Muscle of leg (tissue), 11 donors: ENCODE measurements around the gene SPCS2. TPM values are rescaled to one million over a fixed set of nuclear protein-coding genes. Genes with fewer than 3 reads are reported as not detected.

Source experiments
- DNase-seq: peaks from one replicate; pipeline ENCODE4 v3.0.0; 2013
- H3K27ac ChIP-seq: one replicate; pipeline ENCODE4 v1.5.1; 2013; ENCODE audit warnings: mild to moderate bottlenecking, low read length, control low read depth
- H3K27me3 ChIP-seq: one replicate; pipeline ENCODE4 v1.6.1; 2013; ENCODE audit warnings: low read length; ENCODE audit not compliant: control insufficient read depth, insufficient read depth
- H3K36me3 ChIP-seq: one replicate; pipeline ENCODE4 v1.6.1; 2013; ENCODE audit warnings: low read length; ENCODE audit not compliant: control insufficient read depth, insufficient read depth
- H3K4me1 ChIP-seq: one replicate; pipeline ENCODE4 v1.6.1; 2013; ENCODE audit warnings: low read length; ENCODE audit not compliant: control insufficient read depth, insufficient read depth
- H3K4me3 ChIP-seq: one replicate; pipeline ENCODE4 v1.5.1; 2013; ENCODE audit warnings: low read length, control low read depth
- H3K9me3 ChIP-seq: replicated peaks from 2 replicates; pipeline ENCODE4 v1.6.1; 2013; ENCODE audit warnings: low read depth, low read length; ENCODE audit not compliant: control insufficient read depth
- WGBS: methylation state at CpG from one replicate; pipeline ENCODE4 v1.1.5; 2013; ENCODE audit warnings: missing lambda C conversion rate; ENCODE audit not compliant: insufficient coverage; 5-methylcytosine and 5-hydroxymethylcytosine counted together
- polyA plus RNA-seq, 8 donors: library from polyadenylated mRNA; unstranded; fragments of 120-200 nt; gene quantifications; one replicate each; pipeline versions ENCODE4 v1.2.1 to v1.2.3, GENCODE V29; 2013; ENCODE audit warnings: inconsistent platforms in 1 of 8, low replicate concordance in 1 of 8; ENCODE audit not compliant: insufficient read length in 8 of 8, insufficient read depth in 1 of 8
- total RNA-seq: library from RNA; stranded (reverse); fragments of 120-200 nt; gene quantifications from one replicate; pipeline ENCODE4 v1.2.4, GENCODE V29; 2013

SPCS2 gene
- total and polyA plus RNA-seq, 9 donors: 17.7 to 144 (median 107) TPM

DNA sequence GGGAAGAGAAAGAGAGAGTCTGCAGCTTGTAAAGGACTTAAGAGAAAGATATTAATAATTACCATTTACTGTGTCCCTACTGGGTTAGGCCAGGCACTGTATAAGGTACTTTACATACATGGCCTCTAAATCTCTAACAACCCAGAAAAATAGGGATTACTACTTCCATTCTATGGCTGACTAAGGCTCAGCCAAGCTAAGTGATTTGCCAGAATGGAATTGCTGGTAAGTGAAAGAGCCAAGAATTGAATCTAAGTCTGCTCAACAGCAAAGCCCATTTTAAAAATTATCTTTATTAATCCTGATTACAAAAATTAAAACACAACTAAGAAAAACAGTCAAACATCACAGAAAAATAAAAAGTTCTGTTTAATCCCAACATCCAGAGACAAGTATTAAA lies 21.6 kb upstream of the SPCS2 start:
- Histone ChIP-seq H3K4me1 (no peaks in the 10 kb centered on the region), H3K36me3 (peaks cover 17% of the 10 kb centered on the region), H3K4me3 (no peak overlapping the region), H3K27ac (no peak overlapping the region), H3K9me3 (no peaks in the 10 kb centered on the region), H3K27me3 (no peaks in the 10 kb centered on the region)
- peak; percentile 14 for DNase-seq

DNA sequence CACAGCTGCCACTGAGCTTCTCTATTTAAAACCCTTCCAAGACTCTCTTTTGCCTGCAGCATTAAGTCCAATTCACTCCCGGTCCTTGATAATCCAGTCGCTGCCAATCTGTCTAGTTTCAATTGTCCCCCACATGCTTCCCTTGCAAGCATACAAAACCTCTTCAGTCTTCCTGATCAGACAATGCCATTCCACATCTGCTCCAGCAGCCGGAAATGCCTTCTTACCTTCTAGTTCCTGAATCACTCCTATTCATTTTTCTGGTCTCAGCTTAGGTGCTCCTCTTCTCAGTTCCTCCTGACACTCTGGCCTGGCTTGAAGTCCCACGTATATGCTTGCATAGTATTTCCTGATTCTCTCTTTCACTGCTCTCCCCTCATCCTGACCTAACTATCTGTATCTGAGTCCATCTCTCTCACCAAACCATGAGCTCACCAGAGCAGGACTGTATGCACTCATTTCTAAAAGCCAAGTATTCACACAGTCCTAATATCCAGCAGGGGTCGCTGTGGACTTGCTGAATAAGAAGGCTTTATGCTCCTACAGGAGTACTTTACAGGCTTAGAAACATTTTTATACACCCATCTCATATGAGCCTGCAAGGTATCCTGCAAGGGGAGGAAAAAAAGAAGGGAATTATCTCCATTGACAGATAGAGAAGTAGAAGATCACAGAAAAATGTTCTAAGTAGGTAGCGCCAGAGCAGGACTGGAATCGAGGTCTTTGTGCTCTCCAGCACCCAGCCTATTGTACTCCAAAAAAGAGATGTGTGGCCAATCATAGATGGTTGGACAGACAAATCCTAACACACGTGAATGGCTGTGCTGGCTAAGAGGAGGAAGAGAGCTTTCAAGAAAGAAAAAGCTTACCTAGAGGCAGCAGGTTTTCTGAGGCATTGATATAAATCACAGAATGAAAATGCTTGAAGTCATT lies 19.4 kb upstream of the SPCS2 start:
- Histone ChIP-seq H3K4me1 (no peaks in the 10 kb centered on the region), H3K4me3 (no peak overlapping the region), H3K9me3 (no peaks in the 10 kb centered on the region), H3K36me3 (peaks cover 25% of the 10 kb centered on the region), H3K27ac (no peak overlapping the region), H3K27me3 (no peaks in the 10 kb centered on the region)
- WGBS: 75% methylated on average over 4 of the region's 8 CpGs
- peak; percentile 93 for DNase-seq

GRCh38 chr11:74932169-74932568 lies 16.9 kb upstream of the SPCS2 start:
- H3K36me3 ChIP-seq: peaks cover 42% of the 10 kb centered on the region
- H3K4me1 ChIP-seq: no peaks in the 10 kb centered on the region
- no peak overlapping the region for H3K27ac ChIP-seq
- WGBS: no CpG with 5 or more reads among the region's 5 CpGs
- H3K4me3 ChIP-seq: no peak overlapping the region
- no peaks in the 10 kb centered on the region for H3K27me3 ChIP-seq
- DNase-seq: no peak
- no peaks in the 10 kb centered on the region for H3K9me3 ChIP-seq

DNA sequence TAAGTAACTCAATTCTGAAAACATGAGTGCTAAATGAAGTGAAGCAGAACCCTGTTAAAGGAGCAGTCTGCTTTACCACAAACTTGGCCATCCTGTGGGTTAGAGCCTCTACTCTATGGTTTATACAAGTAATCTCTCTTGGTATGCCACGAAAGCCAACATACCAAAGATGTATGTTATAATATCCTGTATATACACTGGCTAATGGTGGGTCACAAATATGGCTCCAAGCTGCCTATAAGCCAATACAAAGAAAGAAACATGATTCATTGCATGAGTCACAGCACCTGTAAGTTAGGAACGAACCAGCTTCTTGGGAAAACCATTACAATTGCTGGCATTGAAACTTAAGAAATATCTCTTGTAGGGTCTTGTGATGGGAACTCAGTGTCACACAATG lies 16.3 kb upstream of the SPCS2 start:
- H3K27ac ChIP-seq: no peak overlapping the region
- H3K36me3 ChIP-seq: peaks cover 40% of the 10 kb centered on the region
- no peak for DNase-seq
- no peaks in the 10 kb centered on the region for H3K27me3 ChIP-seq
- no peak overlapping the region for H3K4me3 ChIP-seq
- no peaks in the 10 kb centered on the region for H3K4me1 ChIP-seq
- no CpG with 5 or more reads among the region's 2 CpGs for WGBS
- H3K9me3 ChIP-seq: no peaks in the 10 kb centered on the region

DNA sequence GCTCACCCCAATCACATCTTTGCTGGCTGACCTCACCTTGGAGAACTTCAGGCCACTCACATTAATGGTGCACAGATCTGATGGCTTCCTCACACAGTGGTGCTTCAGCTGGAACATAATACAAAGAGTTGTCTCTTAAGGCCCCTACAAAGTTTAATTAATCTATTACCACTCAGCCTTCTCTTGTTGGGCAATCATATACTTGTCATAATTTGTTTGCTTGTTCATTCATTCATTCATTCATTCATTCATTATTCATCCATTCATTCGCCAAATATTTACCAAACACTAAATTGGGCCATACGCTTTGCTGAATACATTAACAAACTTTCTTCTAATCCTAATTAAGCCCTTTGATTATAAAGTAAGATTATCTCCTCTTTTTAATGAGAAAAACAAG lies 15.3 kb upstream of the SPCS2 start:
- Histone ChIP-seq H3K4me3 (no peak overlapping the region), H3K27me3 (no peaks in the 10 kb centered on the region), H3K9me3 (no peaks in the 10 kb centered on the region), H3K27ac (no peak overlapping the region), H3K4me1 (no peaks in the 10 kb centered on the region), H3K36me3 (peaks cover 43% of the 10 kb centered on the region)
- no peak for DNase-seq
- WGBS: no CpG with 5 or more reads among the region's 2 CpGs

- DNase-seq: no peak
- H3K9me3 ChIP-seq: no peaks in the 10 kb centered on the region
- WGBS: 42% methylated on average over 1 of the region's 2 CpGs
- no peak overlapping the region for H3K4me3 ChIP-seq
- H3K27ac ChIP-seq: no peak overlapping the region
- H3K27me3 ChIP-seq: no peaks in the 10 kb centered on the region
- no peaks in the 10 kb centered on the region for H3K4me1 ChIP-seq
- peaks cover 39% of the 10 kb centered on the region for H3K36me3 ChIP-seq
Observed at GRCh38 chr11:74935285-74935684, 13.8 kb upstream of the SPCS2 start.

DNA sequence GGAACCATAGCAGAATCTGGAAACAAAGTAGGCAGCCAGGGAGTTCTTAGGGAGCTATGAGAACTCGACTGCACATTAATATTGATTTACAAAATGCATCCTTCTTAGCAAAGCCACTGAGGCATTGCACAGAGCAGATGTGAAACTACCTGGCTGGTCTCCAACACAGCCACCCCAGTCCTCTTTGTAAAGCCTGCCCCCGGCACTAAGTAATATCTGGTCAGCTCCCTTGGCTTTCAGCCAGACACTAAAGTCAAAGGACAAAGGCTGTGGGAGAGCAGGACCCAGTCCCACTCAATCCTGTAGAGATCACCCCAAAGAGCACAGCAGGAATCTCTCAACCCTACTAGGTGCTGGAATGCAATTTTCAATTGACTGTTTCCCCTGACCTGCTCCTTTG lies 13.0 kb upstream of the SPCS2 start:
- WGBS: 11% methylated on average over 1 of the region's 2 CpGs
- DNase-seq: no peak
- peaks cover 47% of the 10 kb centered on the region for H3K36me3 ChIP-seq
- no peaks in the 10 kb centered on the region for H3K27me3 ChIP-seq
- no peak overlapping the region for H3K27ac ChIP-seq
- H3K4me1 ChIP-seq: no peaks in the 10 kb centered on the region
- no peaks in the 10 kb centered on the region for H3K9me3 ChIP-seq
- H3K4me3 ChIP-seq: no peak overlapping the region

DNA sequence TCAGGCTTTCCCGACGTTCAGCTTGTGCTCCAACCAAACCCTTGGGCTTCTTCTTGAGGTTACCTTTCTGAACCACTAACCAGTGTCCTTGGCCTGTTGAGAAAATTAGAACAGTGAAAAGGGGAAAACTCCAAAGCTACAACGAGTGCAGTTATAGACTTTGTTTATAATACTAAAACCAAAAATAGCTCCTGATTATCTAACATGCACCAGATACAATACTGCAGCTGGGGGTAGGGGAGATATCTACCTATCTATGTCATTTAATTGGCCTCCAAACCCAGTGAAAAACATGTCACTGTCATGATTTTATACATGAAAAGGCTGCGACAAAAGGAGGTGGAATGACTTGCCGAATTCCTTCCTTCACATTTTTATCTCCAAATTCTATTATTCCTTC lies 12.1 kb upstream of the SPCS2 start:
- Histone ChIP-seq H3K27ac (no peak overlapping the region), H3K9me3 (no peaks in the 10 kb centered on the region), H3K4me3 (no peak overlapping the region), H3K27me3 (no peaks in the 10 kb centered on the region), H3K36me3 (peaks cover 47% of the 10 kb centered on the region), H3K4me1 (no peaks in the 10 kb centered on the region)
- 94% methylated on average over 2 of the region's 5 CpGs for WGBS
- no peak for DNase-seq

DNA sequence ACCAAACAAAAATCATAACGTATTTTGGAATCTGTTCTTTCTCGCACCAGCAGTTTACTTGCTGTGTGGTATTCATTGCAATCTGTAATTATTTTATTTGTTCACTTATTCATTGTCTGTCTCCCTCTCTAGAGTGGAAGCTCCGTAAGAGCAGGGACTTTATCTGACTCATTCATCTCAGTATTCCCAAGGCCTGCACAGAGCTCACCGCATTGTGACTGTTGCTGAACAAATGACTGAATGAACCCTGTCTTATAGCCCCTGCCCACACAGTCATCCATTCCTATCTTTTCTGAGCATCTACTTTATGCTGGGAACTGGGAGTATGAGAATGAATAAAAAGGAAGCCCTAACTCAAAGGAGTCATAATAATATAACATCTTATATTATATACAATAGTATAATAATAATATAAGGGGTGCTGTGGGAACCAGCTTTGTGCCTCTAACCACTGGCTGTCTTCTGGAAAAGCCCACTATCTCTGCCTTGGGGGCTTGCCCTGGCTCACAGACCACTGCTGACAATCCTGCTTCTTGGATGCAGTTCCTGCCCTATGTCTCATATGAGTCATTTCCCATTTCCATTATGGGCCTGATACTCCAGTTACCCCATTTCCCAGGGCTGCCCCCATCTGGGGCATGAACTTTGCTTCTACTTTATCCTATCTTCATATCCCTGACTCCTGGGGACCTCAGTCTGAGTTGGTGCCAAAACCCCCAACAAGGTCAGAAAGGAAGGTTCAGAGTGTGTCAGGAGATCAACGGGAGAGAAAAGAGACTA lies 11.2 kb upstream of the SPCS2 start:
- Histone ChIP-seq H3K27ac (no peak overlapping the region), H3K4me1 (no peaks in the 10 kb centered on the region), H3K9me3 (no peaks in the 10 kb centered on the region), H3K36me3 (peaks cover 40% of the 10 kb centered on the region), H3K4me3 (no peak overlapping the region), H3K27me3 (no peaks in the 10 kb centered on the region)
- no peak for DNase-seq
- WGBS: 83% methylated on average over 1 of the region's 5 CpGs

DNA sequence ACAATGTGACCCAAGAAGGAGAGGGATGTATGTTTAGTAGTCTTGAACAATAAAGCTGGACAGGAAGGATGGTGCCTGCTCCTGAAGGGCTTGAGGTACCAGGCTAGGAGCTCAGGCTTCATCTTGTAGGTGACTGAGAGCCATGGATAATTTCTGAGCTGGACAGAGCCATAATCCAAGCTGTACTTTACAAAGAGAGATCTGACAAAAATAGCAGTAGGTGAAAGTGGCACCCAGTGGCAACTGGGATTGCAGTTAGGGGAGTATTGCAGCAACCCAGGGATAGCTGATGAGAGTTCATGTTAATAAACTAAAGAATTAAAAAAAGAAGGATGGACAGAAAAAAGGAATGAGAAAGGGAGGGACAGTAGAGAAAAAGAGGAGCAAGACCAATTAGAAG lies 7.6 kb upstream of the SPCS2 start:
- Histone ChIP-seq H3K27ac (no peak overlapping the region), H3K36me3 (peaks cover 29% of the 10 kb centered on the region), H3K27me3 (no peaks in the 10 kb centered on the region), H3K4me3 (no peak overlapping the region), H3K4me1 (no peaks in the 10 kb centered on the region), H3K9me3 (no peaks in the 10 kb centered on the region)
- no peak for DNase-seq
